ENCODE results near the gene CNTNAP2. TPM values are rescaled to one million over a fixed set of nuclear protein-coding genes. Genes with fewer than 3 reads are reported as not detected.
A peak's percentile ranks its signal among the peaks of the same experiment; 100 is the strongest.

Gene CNTNAP2
- total RNA-seq, 2 experiments from 2014 or later = 0.28 TPM; not detected in 1

GRCh38 chr7:148274118-148274517 lies 2157.5 kb downstream of the CNTNAP2 start:
- Histone ChIP-seq H3K9me2 (ENCODE audit: insufficient read depth, low read length) (no peaks in the 10 kb centered on the region), H4K20me1 (ENCODE audit: insufficient read depth, low read length) (no peaks in the 10 kb centered on the region), H3K79me2 (ENCODE audit: insufficient read depth, low read depth, low read length) (no peaks in the 10 kb centered on the region), H3K36me3 (ENCODE audit: insufficient read depth, low read length) (no peaks in the 10 kb centered on the region), H3K9me3 (ENCODE audit: low read length) (no peaks in the 10 kb centered on the region), H3K4me1 (ENCODE audit: insufficient read depth, low read length, poor library complexity, severe bottlenecking) (peaks cover 14% of the 10 kb centered on the region), H3K4me3 (ENCODE audit: low read depth, low read length, poor library complexity, severe bottlenecking) (no peak overlapping the region), H3K27ac (ENCODE audit: low read depth, low read length, poor library complexity, severe bottlenecking) (no peak overlapping the region), H3K4me2 (ENCODE audit: low read length) (no peak overlapping the region), H2AFZ (ENCODE audit: low read length) (no peak overlapping the region)
- CTCF ChIA-PET (ENCODE audit: unreplicated experiment) = no interaction called here
- POLR2A ChIA-PET = no interaction called here
- intact Hi-C loops (cut with micrococcal nuclease; ENCODE audit: unreplicated experiment) = no loop called here
- TF ChIP-seq EZH2phosphoT487 (IDR thresholded peaks at IDR 0.05; ENCODE audit: borderline replicate concordance, low read depth, low read length) (no peak), CTCF (conservative IDR thresholded peaks at IDR 0.05; ENCODE audit: low read length) (no peak)
- no TSS peak for BruUV-seq (replicated peaks)
- DNase-seq (ENCODE audit: low spot score) = no peak

GRCh38 chr7:148275359-148275890 lies 2158.8 kb downstream of the CNTNAP2 start:
- H3K27ac ChIP-seq (ENCODE audit: low read depth, low read length, poor library complexity, severe bottlenecking) = no peak overlapping the region
- BruUV-seq (replicated peaks) = no TSS peak
- H4K20me1 ChIP-seq (ENCODE audit: insufficient read depth, low read length) = no peaks in the 10 kb centered on the region
- H2AFZ ChIP-seq (ENCODE audit: low read length) = no peak overlapping the region
- DNase-seq (ENCODE audit: low spot score) = no peak
- H3K9me2 ChIP-seq (ENCODE audit: insufficient read depth, low read length) = no peaks in the 10 kb centered on the region
- TF ChIP-seq CTCF (conservative IDR thresholded peaks at IDR 0.05; ENCODE audit: low read length) = no peak
- intact Hi-C loops (cut with micrococcal nuclease; ENCODE audit: unreplicated experiment) = no loop called here
- CTCF ChIA-PET (ENCODE audit: unreplicated experiment) = no interaction called here
- H3K4me1 ChIP-seq (ENCODE audit: insufficient read depth, low read length, poor library complexity, severe bottlenecking) = peaks cover 14% of the 10 kb centered on the region
- H3K4me2 ChIP-seq (ENCODE audit: low read length) = no peak overlapping the region
- H3K79me2 ChIP-seq (ENCODE audit: insufficient read depth, low read depth, low read length) = no peaks in the 10 kb centered on the region
- no peaks in the 10 kb centered on the region for H3K9me3 ChIP-seq (ENCODE audit: low read length)
- H3K4me3 ChIP-seq (ENCODE audit: low read depth, low read length, poor library complexity, severe bottlenecking) = no peak overlapping the region
- no peaks in the 10 kb centered on the region for H3K36me3 ChIP-seq (ENCODE audit: insufficient read depth, low read length)
- POLR2A ChIA-PET = interaction anchor here (0.6 kb wide), 1 partner anchor 22 kb away, joined by 3 read pairs; no protein-coding TSS in a partner anchor

- H3K4me3 ChIP-seq (ENCODE audit: low read depth, low read length, poor library complexity, severe bottlenecking) = no peak overlapping the region
- H4K20me1 ChIP-seq (ENCODE audit: insufficient read depth, low read length) = no peaks in the 10 kb centered on the region
- ChIA-PET POLR2A (interaction anchor here (0.7 kb wide), 1 partner anchor 788 kb away, joined by 4 read pairs; no protein-coding TSS in a partner anchor), CTCF (ENCODE audit: unreplicated experiment) (interaction anchor here (1.9 kb wide), 1 partner anchor 11 kb away, joined by 4 read pairs; no protein-coding TSS in a partner anchor)
- no TSS peak for BruUV-seq (replicated peaks)
- DNase-seq (ENCODE audit: low spot score) = peak; percentile 31
- intact Hi-C loops (cut with micrococcal nuclease; ENCODE audit: unreplicated experiment) = no loop called here
- no peaks in the 10 kb centered on the region for H3K79me2 ChIP-seq (ENCODE audit: insufficient read depth, low read depth, low read length)
- no peak for TF ChIP-seq EZH2phosphoT487 (IDR thresholded peaks at IDR 0.05; ENCODE audit: borderline replicate concordance, low read depth, low read length)
- no peak for TF ChIP-seq CTCF (conservative IDR thresholded peaks at IDR 0.05; ENCODE audit: low read length)
- H3K9me3 ChIP-seq (ENCODE audit: low read length) = no peaks in the 10 kb centered on the region
- H2AFZ ChIP-seq (ENCODE audit: low read length) = peak overlapping the region; percentile 32; the same call in 1 of the 2 replicates
- H3K4me2 ChIP-seq (ENCODE audit: low read length) = no peak overlapping the region; the same call in 1 of the 2 replicates
- H3K4me1 ChIP-seq (ENCODE audit: insufficient read depth, low read length, poor library complexity, severe bottlenecking) = peaks cover 14% of the 10 kb centered on the region
- no peaks in the 10 kb centered on the region for H3K36me3 ChIP-seq (ENCODE audit: insufficient read depth, low read length)
- H3K9me2 ChIP-seq (ENCODE audit: insufficient read depth, low read length) = no peaks in the 10 kb centered on the region
- H3K27ac ChIP-seq (ENCODE audit: low read depth, low read length, poor library complexity, severe bottlenecking) = no peak overlapping the region
Observed at GRCh38 chr7:148276314-148277041, 2159.9 kb downstream of the CNTNAP2 start.
